SK-N-SH (cell line): ENCODE data around the gene TPST2. TPM values are rescaled to one million over a fixed set of nuclear protein-coding genes. Genes with fewer than 3 reads are reported as not detected.
A peak's percentile ranks its signal among the peaks of the same experiment; 100 is the strongest.

Experiments
- CTCF ChIA-PET: fragments of 300-600, 350-600 bp; formaldehyde crosslinking; extraction: SDS; loops from one replicate; lab custom pipeline; 2021; lab: Yijun Ruan, JAX
- POLR2A ChIA-PET: fragments of 350-600 bp; sonication (Branson Sonifier 250); formaldehyde crosslinking; extraction: SDS; loops from one replicate; lab custom pipeline; 2020; ENCODE audit warnings: antibody characterized with exemption, inconsistent platforms; lab: Yijun Ruan, JAX
- DNase-seq: peaks from one replicate; pipeline ENCODE4 v3.0.0; 2012
- H2AFZ ChIP-seq: fragments of 200-600 bp; sonication (generic); 2 replicates; pipeline ENCODE4 v1.8.1; 2016; ENCODE audit warnings: antibody characterized with exemption, mild to moderate bottlenecking, low read depth
- H3F3A ChIP-seq: fragments of 200-600 bp; sonication (generic); replicated peaks from 2 replicates; pipeline ENCODE3; 2016; ENCODE audit warnings: antibody characterized with exemption, mild to moderate bottlenecking; ENCODE audit not compliant: insufficient read depth
- H3K27ac ChIP-seq, 2 experiments: fragments of 200-500 bp in 1 of 2; fragments of 200-600 bp in 1 of 2; sonication (Bioruptor generic) in 1 of 2; sonication (generic), shearing (Covaris generic) in 1 of 2; 2 replicates each; pipeline versions ENCODE4 v1.5.1 to v1.6.1; 2014 to 2016; ENCODE audit warnings: low read depth in 2 of 2, inconsistent platforms in 1 of 2, low read length in 1 of 2, mild to moderate bottlenecking in 1 of 2, mixed read lengths in 1 of 2
- H3K27me3 ChIP-seq: fragments of 200-600 bp; sonication (generic), shearing (Covaris generic); 2 replicates; pipeline ENCODE4 v1.6.1; 2016; ENCODE audit warnings: mixed run types; ENCODE audit not compliant: insufficient read depth
- H3K36me3 ChIP-seq, 2 experiments: fragments of 200-500 bp in 1 of 2; fragments of 200-600 bp in 1 of 2; sonication (Bioruptor generic) in 1 of 2; sonication (generic) in 1 of 2; replicated peaks in 1 of 2; 2 replicates each; pipeline versions ENCODE3 to v1.5.1; 2014 to 2016; ENCODE audit warnings: low read length in 1 of 2, mild to moderate bottlenecking in 1 of 2; ENCODE audit not compliant: insufficient read depth in 2 of 2, control insufficient read depth in 1 of 2
- H3K4me1 ChIP-seq, 2 experiments: fragments of 200-500 bp in 1 of 2; fragments of 200-600 bp in 1 of 2; sonication (Bioruptor generic) in 1 of 2; sonication (generic), shearing (Covaris generic) in 1 of 2; 2 replicates each; pipeline versions ENCODE4 v1.5.1 to v1.6.1; 2014 to 2016; ENCODE audit warnings: low read depth in 1 of 2, low read length in 1 of 2, mixed run types in 1 of 2; ENCODE audit not compliant: insufficient read depth in 2 of 2, control insufficient read depth in 1 of 2
- H3K4me2 ChIP-seq: fragments of 200-600 bp; sonication (generic), shearing (Covaris generic); 2 replicates; pipeline ENCODE4 v1.6.1; 2017; ENCODE audit warnings: mixed run types
- H3K4me3 ChIP-seq, 2 experiments: fragments of 200-500 bp in 1 of 2; fragments of 200-600 bp in 1 of 2; sonication (Bioruptor generic) in 1 of 2; sonication (generic), shearing (Covaris generic) in 1 of 2; 2 replicates each; pipeline versions ENCODE4 v1.5.1 to v1.8.1; 2014 to 2016; ENCODE audit warnings: low read depth in 2 of 2, inconsistent platforms in 1 of 2, low read length in 1 of 2, mild to moderate bottlenecking in 1 of 2, mixed read lengths in 1 of 2, moderate library complexity in 1 of 2
- H3K79me2 ChIP-seq: fragments of 200-600 bp; sonication (generic); 2 replicates; pipeline ENCODE4 v1.8.1; 2017; ENCODE audit warnings: mild to moderate bottlenecking; ENCODE audit not compliant: insufficient read depth
- H3K9ac ChIP-seq: fragments of 200-600 bp; sonication (generic); 2 replicates; pipeline ENCODE4 v1.6.1; 2017; ENCODE audit warnings: mixed run types
- H3K9me2 ChIP-seq: fragments of 200-600 bp; sonication (generic); 2 replicates; pipeline ENCODE4 v1.6.1; 2017; ENCODE audit warnings: mixed run types
- H3K9me3 ChIP-seq: fragments of 200-600 bp; sonication (generic); 2 replicates; pipeline ENCODE4 v1.6.1; 2017; ENCODE audit warnings: mixed run types, mild to moderate bottlenecking, moderate library complexity
- H4K20me1 ChIP-seq: fragments of 200-600 bp; sonication (generic); 2 replicates; pipeline ENCODE4 v1.6.1; 2017; ENCODE audit warnings: mild to moderate bottlenecking, mixed run types; ENCODE audit not compliant: insufficient read depth
- CHD2 ChIP-seq: fragments of 150-350 bp; IDR thresholded peaks from 2 replicates; pipeline ENCODE4 v1.6.1; 2018; ENCODE audit warnings: low read length; ENCODE audit not compliant: partially characterized antibody
- EZH2phosphoT487 ChIP-seq: fragments of 200-600 bp; sonication (generic); IDR thresholded peaks from 2 replicates; pipeline ENCODE4 v1.6.1; 2017; ENCODE audit warnings: low read depth, mixed run types, mild to moderate bottlenecking, antibody characterized with exemption, moderate library complexity, borderline replicate concordance
- FOXJ3 ChIP-seq: sonication (generic); formaldehyde crosslinking; IDR thresholded peaks from 2 replicates; pipeline ENCODE4 v1.5.1; 2020; ENCODE audit warnings: mild to moderate bottlenecking, missing genetic modification reagents
- FOXM1 ChIP-seq: IDR thresholded peaks from 2 replicates; pipeline ENCODE4 v1.4.0; 2012; ENCODE audit warnings: low read depth, mild to moderate bottlenecking
- IRF3 ChIP-seq: fragments of 150-350 bp; IDR thresholded peaks from 2 replicates; pipeline ENCODE4 v1.6.1; 2016; ENCODE audit warnings: mild to moderate bottlenecking, low read depth, low read length
- JUND ChIP-seq: IDR thresholded peaks from 2 replicates; pipeline ENCODE4 v1.4.0; 2012
- MAX ChIP-seq: IDR thresholded peaks from 2 replicates; pipeline ENCODE4 v1.4.0; 2012; ENCODE audit warnings: low read depth
- MEF2A ChIP-seq: IDR thresholded peaks from 2 replicates; pipeline ENCODE4 v1.4.0; 2012; ENCODE audit warnings: low read depth, borderline replicate concordance
- MXI1 ChIP-seq: IDR thresholded peaks from 2 replicates; pipeline ENCODE4 v1.6.1; 2012; ENCODE audit warnings: mild to moderate bottlenecking, low read depth, low read length, improper control_type of control experiment
- NFIC ChIP-seq: IDR thresholded peaks from 2 replicates; pipeline ENCODE4 v1.4.0; 2012; ENCODE audit warnings: borderline replicate concordance
- NRF1 ChIP-seq: IDR thresholded peaks from 2 replicates; pipeline ENCODE4 v1.6.1; 2012; ENCODE audit warnings: low read depth, mild to moderate bottlenecking, low read length
- PBX3 ChIP-seq: IDR thresholded peaks from 2 replicates; pipeline ENCODE4; 2012
- POLR2AphosphoS5 ChIP-seq: IDR thresholded peaks from 2 replicates; pipeline ENCODE4 v1.6.1; 2012; ENCODE audit warnings: low read depth, low read length
- RAD21 ChIP-seq: IDR thresholded peaks from 2 replicates; pipeline ENCODE4 v1.6.1; 2012; ENCODE audit warnings: mild to moderate bottlenecking, low read length
- RFX5 ChIP-seq: IDR thresholded peaks from 2 replicates; pipeline ENCODE4 v1.6.1; 2012; ENCODE audit warnings: mild to moderate bottlenecking, improper control_type of control experiment, low read length
- RXRA ChIP-seq: IDR thresholded peaks from 2 replicates; pipeline ENCODE4 v1.4.0; 2012; ENCODE audit warnings: low read depth, mild to moderate bottlenecking, borderline replicate concordance
- SIN3A ChIP-seq: IDR thresholded peaks from 2 replicates; pipeline ENCODE4 v1.6.1; 2012; ENCODE audit warnings: low read depth, mild to moderate bottlenecking, low read length, moderate library complexity, borderline replicate concordance
- TEAD4 ChIP-seq: IDR thresholded peaks from 2 replicates; pipeline ENCODE4 v1.4.0; 2012; ENCODE audit warnings: mild to moderate bottlenecking, borderline replicate concordance; ENCODE audit not compliant: insufficient read depth
- USF2 ChIP-seq: fragments of 150-350 bp; IDR thresholded peaks from 2 replicates; pipeline ENCODE4 v1.6.1; 2017; ENCODE audit warnings: antibody characterized with exemption, low read length, low read depth, borderline replicate concordance
- YY1 ChIP-seq: IDR thresholded peaks from 2 replicates; pipeline ENCODE4 v1.4.0; 2012; ENCODE audit warnings: low read depth, mild to moderate bottlenecking
- WGBS: methylation state at CpG from one replicate; pipeline ENCODE4 v1.1.6; 2017; ENCODE audit warnings: low lambda C conversion rate; 5-methylcytosine and 5-hydroxymethylcytosine counted together
- polyA plus RNA-seq, 3 experiments: library from polyadenylated mRNA; depleted of rRNA; stranded (reverse); fragments of >200 nt; gene quantifications; 2 replicates each; pipeline ENCODE4 v1.2.3, GENCODE V29; 2012

Gene TPST2
- polyA plus RNA-seq, 1 of the 3 experiments (the other 2 are of a cell fraction): 58.4 TPM

GRCh38 chr22:26515931-26516330 is 74.0 kb downstream of the TPST2 start:
- H3K27ac ChIP-seq: no peak overlapping the region
- no peaks in the 10 kb centered on the region for H3K9me2 ChIP-seq
- H3K9ac ChIP-seq: no peak overlapping the region
- TF ChIP-seq NRF1: no peak
- no peak for TF ChIP-seq POLR2AphosphoS5
- no peak for TF ChIP-seq JUND
- TF ChIP-seq MXI1: no peak
- no peak for TF ChIP-seq YY1
- no peak for TF ChIP-seq MAX
- TF ChIP-seq SIN3A: no peak
- TF ChIP-seq TEAD4: no peak
- TF ChIP-seq CHD2: no peak
- no peak for TF ChIP-seq PBX3
- TF ChIP-seq NFIC: no peak
- no peak for TF ChIP-seq FOXJ3 (CRISPR knock-in tag)
- TF ChIP-seq RFX5: no peak
- H3K4me1 ChIP-seq: peaks cover 12 to 17% of the 10 kb centered on the region in 2 experiments; a peak in 3 of 4 replicates
- H4K20me1 ChIP-seq: no peaks in the 10 kb centered on the region
- no peak overlapping the region for H3K4me2 ChIP-seq
- CTCF ChIA-PET: interaction anchor here (1.0 to 1.9 kb wide), 3 partner anchors 13 to 153 kb away, joined by 3 to 6 read pairs (median 3); no protein-coding TSS in a partner anchor
- H3K36me3 ChIP-seq: peaks cover 0 to under 1% of the 10 kb centered on the region in 2 experiments
- no peak overlapping the region for H3K4me3 ChIP-seq
- 90% methylated on average over 3 of the region's 3 CpGs for WGBS
- H3K27me3 ChIP-seq: no peaks in the 10 kb centered on the region
- DNase-seq: no peak
- no peak overlapping the region for H2AFZ ChIP-seq
- H3K79me2 ChIP-seq: peaks cover 38% of the 10 kb centered on the region
- POLR2A ChIA-PET: no interaction called here
- no peaks in the 10 kb centered on the region for H3F3A ChIP-seq
- no peaks in the 10 kb centered on the region for H3K9me3 ChIP-seq

GRCh38 chr22:26514419-26515161 is 75.3 kb downstream of the TPST2 start:
- peaks cover 12 to 18% of the 10 kb centered on the region in 2 experiments; a peak in 3 of 4 replicates for H3K4me1 ChIP-seq
- H3K9me3 ChIP-seq: no peaks in the 10 kb centered on the region
- DNase-seq: no peak
- WGBS: 92% methylated on average over 12 of the region's 12 CpGs
- H4K20me1 ChIP-seq: no peaks in the 10 kb centered on the region
- H3K36me3 ChIP-seq: peaks cover 10 to 13% of the 10 kb centered on the region in 2 experiments
- no peak overlapping the region for H2AFZ ChIP-seq
- peaks cover 51% of the 10 kb centered on the region for H3K79me2 ChIP-seq
- no peak overlapping the region for H3K27ac ChIP-seq
- H3K4me3 ChIP-seq: no peak overlapping the region
- H3K27me3 ChIP-seq: no peaks in the 10 kb centered on the region
- peak overlapping the region; percentile 89; the same call in 1 of the 2 replicates for H3K4me2 ChIP-seq
- no peaks in the 10 kb centered on the region for H3K9me2 ChIP-seq
- H3F3A ChIP-seq: no peaks in the 10 kb centered on the region
- H3K9ac ChIP-seq: no peak overlapping the region
- ChIA-PET CTCF (interaction anchor here (0.9 to 1.9 kb wide), 3 partner anchors 9 to 53 kb away, joined by 3 to 6 read pairs (median 3); no protein-coding TSS in a partner anchor), POLR2A (no interaction called here)
- no peak for TF ChIP-seq MEF2A
- TF ChIP-seq EZH2phosphoT487: no peak
- TF ChIP-seq NFIC: no peak
- TF ChIP-seq TEAD4: no peak
- no peak for TF ChIP-seq MXI1
- no peak for TF ChIP-seq RXRA
- no peak for TF ChIP-seq RFX5
- TF ChIP-seq FOXM1: no peak
- no peak for TF ChIP-seq IRF3
- TF ChIP-seq USF2: no peak
- no peak for TF ChIP-seq CHD2
- TF ChIP-seq RAD21: no peak
